Karpas-422 (cell line): ENCODE measurements around the gene RUSC1. TPM values are rescaled to one million over a fixed set of nuclear protein-coding genes. Genes with fewer than 3 reads are reported as not detected.

Experiments used
- DNase-seq: peaks from one replicate; pipeline ENCODE4 v3.0.0-alpha.2; 2015
- H2AFZ ChIP-seq: fragments of 200-600 bp; sonication (generic); 2 replicates; pipeline ENCODE4 v1.6.1; 2014; ENCODE audit warnings: antibody characterized with exemption, low read length, mixed read lengths
- H3K27ac ChIP-seq: fragments of 200-600 bp; sonication (generic); 2 replicates; pipeline ENCODE4 v1.5.1; 2014; ENCODE audit warnings: mild to moderate bottlenecking, low read length, moderate library complexity
- H3K27me3 ChIP-seq: fragments of 200-600 bp; sonication (generic); 2 replicates; pipeline ENCODE4 v1.6.1; 2014; ENCODE audit warnings: low read length, mixed read lengths
- H3K36me3 ChIP-seq: fragments of 200-600 bp; sonication (generic); 2 replicates; pipeline ENCODE4 v1.6.1; 2014; ENCODE audit warnings: low read length, mixed read lengths; ENCODE audit not compliant: insufficient read depth
- H3K4me1 ChIP-seq: fragments of 200-600 bp; sonication (generic); 2 replicates; pipeline ENCODE4 v1.6.1; 2014; ENCODE audit warnings: mild to moderate bottlenecking, low read length, mixed read lengths
- H3K4me2 ChIP-seq: fragments of 200-600 bp; sonication (generic); 2 replicates; pipeline ENCODE4 v1.6.1; 2014; ENCODE audit warnings: low read length, low read depth, mild to moderate bottlenecking; ENCODE audit not compliant: poor library complexity, severe bottlenecking
- H3K4me3 ChIP-seq: fragments of 200-600 bp; sonication (generic); 2 replicates; pipeline ENCODE4 v1.5.1; 2014; ENCODE audit warnings: mild to moderate bottlenecking, antibody characterized with exemption, low read length, mixed read lengths
- H3K79me2 ChIP-seq: fragments of 200-600 bp; sonication (generic); 2 replicates; pipeline ENCODE4 v1.6.1; 2014; ENCODE audit warnings: mild to moderate bottlenecking, low read length, mixed read lengths
- H3K9ac ChIP-seq: fragments of 200-600 bp; sonication (generic); 2 replicates; pipeline ENCODE4 v1.6.0; 2014; ENCODE audit warnings: low read length
- H3K9me2 ChIP-seq: fragments of 200-600 bp; sonication (generic), shearing (Covaris generic); replicated peaks from 2 replicates; pipeline ENCODE4 v1.6.0; 2014; ENCODE audit warnings: mild to moderate bottlenecking, low read length, moderate library complexity; ENCODE audit not compliant: insufficient read depth
- H3K9me3 ChIP-seq: fragments of 300-700, 200-600 bp; sonication (generic); 2 replicates; pipeline ENCODE4 v1.6.1; 2014; ENCODE audit warnings: low read length, mixed read lengths
- H4K20me1 ChIP-seq: fragments of 200-600 bp; sonication (generic); 2 replicates; pipeline ENCODE4 v1.6.1; 2014; ENCODE audit warnings: mild to moderate bottlenecking, antibody characterized with exemption, low read length, low read depth; ENCODE audit not compliant: insufficient read depth
- total RNA-seq: library from RNA; depleted of rRNA; stranded (reverse); fragments of >200 nt; shearing (Covaris generic); gene quantifications from 2 replicates; pipeline ENCODE4 v1.2.3, GENCODE V29; 2014; ENCODE audit warnings: low replicate concordance

The RUSC1 gene
- total RNA-seq, 1 experiment from 2014 or later, result 9.2 TPM

GRCh38 chr1:155293086-155293749 is 27.5 kb upstream of the RUSC1 start:
- Histone ChIP-seq H3K9me2 (no peaks in the 10 kb centered on the region), H3K36me3 (no peaks in the 10 kb centered on the region; the same call in 1 of the 2 replicates), H3K9ac (no peak overlapping the region), H3K4me2 (no peak overlapping the region), H3K4me1 (peaks cover 2% of the 10 kb centered on the region; the same call in 1 of the 2 replicates), H3K4me3 (no peak overlapping the region), H3K79me2 (no peaks in the 10 kb centered on the region), H3K9me3 (no peaks in the 10 kb centered on the region), H3K27me3 (no peaks in the 10 kb centered on the region), H4K20me1 (no peaks in the 10 kb centered on the region), H2AFZ (no peak overlapping the region), H3K27ac (no peak overlapping the region)
- no peak for DNase-seq

GRCh38 chr1:155294520-155295182 is 26.0 kb upstream of the RUSC1 start:
- Histone ChIP-seq H3K27ac (no peak overlapping the region), H3K9ac (no peak overlapping the region), H3K4me1 (peaks cover 2% of the 10 kb centered on the region; the same call in 1 of the 2 replicates), H3K9me3 (no peaks in the 10 kb centered on the region), H3K79me2 (no peaks in the 10 kb centered on the region), H4K20me1 (no peaks in the 10 kb centered on the region), H3K4me2 (no peak overlapping the region), H3K4me3 (no peak overlapping the region), H3K9me2 (no peaks in the 10 kb centered on the region), H2AFZ (no peak overlapping the region), H3K36me3 (no peaks in the 10 kb centered on the region), H3K27me3 (no peaks in the 10 kb centered on the region)
- DNase-seq, result no peak

GRCh38 chr1:155295183-155295941 is 25.3 kb upstream of the RUSC1 start:
- H3K9me3 ChIP-seq, result no peaks in the 10 kb centered on the region
- no peaks in the 10 kb centered on the region for H4K20me1 ChIP-seq
- no peaks in the 10 kb centered on the region for H3K9me2 ChIP-seq
- peaks cover 2% of the 10 kb centered on the region; the same call in 1 of the 2 replicates for H3K4me1 ChIP-seq
- no peak for DNase-seq
- H2AFZ ChIP-seq, result no peak overlapping the region
- H3K36me3 ChIP-seq, result no peaks in the 10 kb centered on the region
- no peak overlapping the region for H3K4me3 ChIP-seq
- no peaks in the 10 kb centered on the region for H3K27me3 ChIP-seq
- H3K9ac ChIP-seq, result no peak overlapping the region
- H3K79me2 ChIP-seq, result no peaks in the 10 kb centered on the region
- H3K4me2 ChIP-seq, result no peak overlapping the region
- H3K27ac ChIP-seq, result no peak overlapping the region

- Histone ChIP-seq H3K4me1 (peaks cover 2% of the 10 kb centered on the region; the same call in 1 of the 2 replicates), H4K20me1 (no peaks in the 10 kb centered on the region), H3K9ac (no peak overlapping the region), H3K36me3 (no peaks in the 10 kb centered on the region), H3K9me2 (no peaks in the 10 kb centered on the region), H3K27me3 (no peaks in the 10 kb centered on the region), H3K9me3 (no peaks in the 10 kb centered on the region), H2AFZ (no peak overlapping the region), H3K79me2 (no peaks in the 10 kb centered on the region), H3K27ac (no peak overlapping the region), H3K4me2 (no peak overlapping the region), H3K4me3 (no peak overlapping the region)
- DNase-seq, result no peak
These were observed 24.8 kb upstream of the RUSC1 start for GRCh38 chr1:155295942-155296267.

GRCh38 chr1:155296661-155297060 is 24.0 kb upstream of the RUSC1 start:
- Histone ChIP-seq H3K79me2 (no peaks in the 10 kb centered on the region), H3K36me3 (no peaks in the 10 kb centered on the region), H4K20me1 (no peaks in the 10 kb centered on the region), H3K27me3 (no peaks in the 10 kb centered on the region), H2AFZ (no peak overlapping the region), H3K4me1 (peaks cover 2% of the 10 kb centered on the region; the same call in 1 of the 2 replicates), H3K9me3 (no peaks in the 10 kb centered on the region), H3K9ac (no peak overlapping the region), H3K9me2 (no peaks in the 10 kb centered on the region), H3K4me3 (no peak overlapping the region), H3K27ac (no peak overlapping the region), H3K4me2 (no peak overlapping the region)
- DNase-seq, result no peak

- no peak overlapping the region for H3K9ac ChIP-seq
- DNase-seq, result no peak
- H3K4me1 ChIP-seq, result peaks cover 2% of the 10 kb centered on the region; the same call in 1 of the 2 replicates
- no peaks in the 10 kb centered on the region for H4K20me1 ChIP-seq
- no peaks in the 10 kb centered on the region for H3K9me3 ChIP-seq
- H3K79me2 ChIP-seq, result no peaks in the 10 kb centered on the region
- no peak overlapping the region for H3K4me2 ChIP-seq
- H2AFZ ChIP-seq, result no peak overlapping the region
- H3K36me3 ChIP-seq, result no peaks in the 10 kb centered on the region
- H3K27me3 ChIP-seq, result no peaks in the 10 kb centered on the region
- no peaks in the 10 kb centered on the region for H3K9me2 ChIP-seq
- H3K4me3 ChIP-seq, result no peak overlapping the region
- H3K27ac ChIP-seq, result no peak overlapping the region
These were observed 23.3 kb upstream of the RUSC1 start for GRCh38 chr1:155297384-155297783.

GRCh38 chr1:155300024-155300423 is 20.7 kb upstream of the RUSC1 start:
- Histone ChIP-seq H3K9me2 (no peaks in the 10 kb centered on the region), H3K9ac (no peak overlapping the region), H3K4me1 (peaks cover 2% of the 10 kb centered on the region; the same call in 1 of the 2 replicates), H3K27me3 (no peaks in the 10 kb centered on the region), H3K27ac (no peak overlapping the region), H3K4me3 (no peak overlapping the region), H2AFZ (no peak overlapping the region), H4K20me1 (no peaks in the 10 kb centered on the region), H3K9me3 (no peaks in the 10 kb centered on the region), H3K36me3 (no peaks in the 10 kb centered on the region), H3K4me2 (no peak overlapping the region), H3K79me2 (no peaks in the 10 kb centered on the region)
- no peak for DNase-seq
